Activated naive CD4-positive, alpha-beta T cell treated with anti-CD3 and anti-CD28 coated beads, Interleukin-2, amount 50 U/mL, for 16 hours (primary cell): Measurements from ENCODE around the gene SPSB1.

Experiments used
- DNase-seq: peaks from one replicate; pipeline ENCODE4 v3.0.0-alpha.2; 2020

SPSB1 gene

DNA sequence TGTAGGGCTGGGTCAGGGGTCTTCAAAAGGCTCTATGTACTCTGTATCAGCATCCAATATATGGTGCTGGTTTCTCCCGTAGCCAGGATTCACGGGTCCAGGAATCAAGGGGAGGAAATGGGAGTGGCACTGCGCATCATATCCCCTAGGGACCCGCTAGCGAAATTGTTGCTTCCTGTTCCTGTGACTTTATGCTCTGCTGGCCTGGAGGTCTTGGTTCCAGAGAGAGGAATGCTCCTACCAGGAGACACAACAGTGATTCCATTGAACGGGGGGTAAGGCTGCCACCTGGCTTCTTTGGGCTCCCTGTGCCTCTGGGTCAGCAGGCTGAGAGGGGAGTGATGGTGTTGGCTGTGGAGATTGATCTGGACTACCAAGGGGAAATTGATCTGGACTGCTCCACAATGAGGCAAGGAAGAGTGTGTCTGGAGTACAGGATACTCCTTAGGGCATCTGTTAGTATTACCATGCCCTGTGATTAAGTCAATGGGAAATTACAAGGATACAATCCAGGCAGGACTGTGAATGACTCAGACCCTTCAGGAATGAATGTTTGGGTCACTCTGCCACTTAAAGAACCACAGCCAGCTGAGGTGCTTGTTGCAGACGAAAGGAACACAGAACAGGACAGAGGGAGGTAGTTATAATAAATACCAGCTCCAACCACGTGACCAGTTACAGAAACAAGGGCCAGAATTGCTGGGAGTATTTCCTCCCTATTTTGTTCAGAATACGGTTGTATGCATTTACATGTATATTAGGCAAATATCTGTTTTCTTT is 10.2 kb downstream of the SPSB1 start:
- no peak for DNase-seq

DNA sequence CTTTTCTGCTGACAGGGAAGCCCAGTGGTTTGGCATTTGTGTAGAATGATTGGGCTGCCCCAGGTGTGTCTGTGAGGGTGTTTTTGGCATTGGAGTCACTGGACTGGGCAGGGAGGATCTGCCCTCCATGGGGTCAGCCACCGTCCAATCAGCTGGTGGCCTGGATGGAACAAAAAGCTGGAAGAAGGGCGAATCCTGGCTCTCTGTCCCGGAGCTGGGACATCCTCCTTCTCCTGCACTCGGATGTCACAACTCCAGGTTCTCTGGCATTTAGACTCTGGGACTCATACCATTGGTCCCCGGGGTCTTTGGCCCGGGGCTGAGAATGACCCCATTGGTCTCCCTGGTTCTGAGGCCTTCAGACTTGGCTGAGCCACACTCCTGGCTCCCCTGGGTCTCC is 11.2 kb downstream of the SPSB1 start:
- DNase-seq: no peak

DNA sequence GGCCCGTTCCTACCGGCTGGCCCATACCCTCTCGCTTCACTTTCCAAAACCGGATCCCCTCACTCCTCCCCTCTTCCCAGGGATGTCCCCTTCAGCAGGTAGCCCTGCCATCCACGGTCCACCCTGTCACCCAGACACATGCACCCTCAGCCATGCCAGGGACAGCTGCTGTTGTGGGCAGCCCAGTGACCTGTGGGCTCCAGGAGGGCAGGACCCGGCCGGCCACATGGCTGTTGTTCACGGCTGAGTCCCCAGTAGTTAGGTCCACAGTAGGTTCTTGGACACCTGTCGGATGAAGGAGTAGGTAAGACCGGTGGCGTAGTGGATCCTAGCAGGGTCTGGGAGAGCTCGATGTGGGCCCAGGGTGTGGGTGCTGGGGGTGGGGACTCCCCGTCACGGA is 12.5 kb downstream of the SPSB1 start:
- DNase-seq: no peak

DNA sequence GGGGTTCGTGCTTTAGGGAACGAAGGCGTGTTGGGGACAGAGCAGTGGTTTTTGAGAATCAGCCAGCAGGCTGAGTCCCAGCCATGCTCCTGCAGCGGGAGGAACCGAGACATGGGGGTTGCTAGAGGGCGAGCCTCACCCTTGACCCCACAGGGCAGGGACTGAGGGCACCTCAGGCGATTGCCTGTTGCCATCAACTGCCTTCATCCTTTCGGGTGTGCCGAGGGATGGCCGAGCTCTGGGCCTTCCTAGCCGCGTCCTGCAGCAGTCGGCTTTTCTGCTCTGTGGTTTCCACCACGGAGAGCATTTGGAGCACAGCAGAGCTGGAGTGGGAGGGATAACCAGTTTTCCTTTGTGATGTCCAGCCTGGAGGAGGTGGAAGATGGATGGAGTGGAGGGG is 13.3 kb downstream of the SPSB1 start:
- DNase-seq: no peak

DNA sequence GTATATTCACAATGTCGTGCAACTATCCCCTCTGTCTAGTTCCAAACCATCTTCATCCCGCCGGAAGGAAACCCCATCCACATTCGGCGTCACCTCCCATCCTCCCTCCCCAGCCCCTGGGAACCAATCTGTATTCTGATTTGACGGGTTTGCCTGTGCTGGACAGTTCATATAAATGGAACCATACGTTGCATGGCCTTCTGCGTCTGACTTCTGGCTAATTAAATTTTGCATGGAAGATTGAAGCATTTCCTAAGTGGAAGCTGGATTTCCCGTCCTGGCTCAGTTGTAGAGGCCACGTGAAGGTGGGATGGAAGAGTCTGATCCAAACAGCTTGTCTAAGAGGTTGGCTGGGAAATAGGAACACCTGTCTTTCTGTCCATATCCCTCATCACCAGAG is 14.6 kb downstream of the SPSB1 start:
- no peak for DNase-seq

DNA sequence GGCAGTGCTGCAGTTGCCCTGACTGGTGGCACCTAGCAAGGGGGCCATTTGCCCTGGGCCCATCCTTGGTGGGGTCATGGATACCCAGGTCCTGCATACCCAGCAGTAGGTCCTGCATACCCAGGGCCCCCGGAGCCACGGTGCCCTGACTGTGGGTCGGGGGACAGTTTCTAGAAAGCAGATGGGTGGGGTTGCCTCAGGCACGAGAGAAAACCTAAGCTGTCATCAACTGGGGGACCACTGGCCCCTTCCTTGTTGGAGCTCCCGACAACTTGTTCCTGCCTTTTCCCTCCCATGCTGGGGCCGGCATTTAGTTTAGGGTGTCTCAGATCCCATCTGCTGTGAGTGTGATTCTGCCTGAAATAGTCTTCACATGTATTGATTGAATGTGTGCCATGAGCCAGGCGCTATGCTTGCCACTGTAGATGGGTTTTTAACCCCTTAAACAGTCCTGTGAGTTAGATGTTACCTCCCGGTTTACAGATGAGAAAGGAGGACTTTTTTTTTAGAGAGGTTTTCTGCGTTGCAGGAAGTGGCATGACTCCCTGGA is 15.6 kb downstream of the SPSB1 start:
- no peak for DNase-seq

DNA sequence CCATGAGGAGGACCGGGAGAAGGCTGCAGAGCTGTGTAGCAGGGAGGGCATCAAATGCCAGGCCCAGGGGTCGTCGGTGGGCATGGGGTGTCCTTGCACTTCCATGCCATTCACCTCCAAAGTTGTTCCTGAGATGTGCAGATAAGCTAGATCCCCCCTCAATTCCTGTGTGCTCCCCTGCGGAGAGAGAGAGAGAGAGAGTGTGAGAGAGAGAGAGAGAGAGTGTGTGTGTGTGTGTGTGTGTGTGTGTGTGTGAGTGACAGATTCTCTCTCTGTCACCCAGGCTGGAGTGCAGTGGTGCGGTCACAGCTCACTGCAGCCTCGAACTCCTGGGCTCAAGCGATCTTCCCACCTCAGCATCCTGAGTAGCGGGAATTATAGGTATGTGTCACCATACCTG is 16.4 kb downstream of the SPSB1 start:
- no peak for DNase-seq

DNA sequence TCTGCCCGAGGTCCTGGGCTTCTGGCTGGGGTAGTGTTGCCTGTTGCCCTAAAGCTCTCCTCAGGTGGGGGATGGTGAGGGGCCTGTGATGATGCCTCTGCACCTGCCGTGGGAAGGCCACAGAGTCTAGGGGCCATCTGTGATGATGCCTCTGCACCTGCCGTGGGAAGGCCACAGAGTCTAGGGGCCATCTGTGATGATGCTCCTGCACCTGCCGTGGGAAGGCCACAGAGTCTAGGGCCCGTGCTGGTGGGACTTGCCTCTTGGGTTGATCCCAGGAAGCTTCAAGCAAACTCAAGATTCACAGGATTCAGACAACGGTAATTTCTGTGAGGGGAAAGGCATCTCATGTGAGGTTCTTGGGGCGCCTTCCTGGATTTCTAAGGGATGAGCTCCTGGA is 17.3 kb downstream of the SPSB1 start:
- no peak for DNase-seq

DNA sequence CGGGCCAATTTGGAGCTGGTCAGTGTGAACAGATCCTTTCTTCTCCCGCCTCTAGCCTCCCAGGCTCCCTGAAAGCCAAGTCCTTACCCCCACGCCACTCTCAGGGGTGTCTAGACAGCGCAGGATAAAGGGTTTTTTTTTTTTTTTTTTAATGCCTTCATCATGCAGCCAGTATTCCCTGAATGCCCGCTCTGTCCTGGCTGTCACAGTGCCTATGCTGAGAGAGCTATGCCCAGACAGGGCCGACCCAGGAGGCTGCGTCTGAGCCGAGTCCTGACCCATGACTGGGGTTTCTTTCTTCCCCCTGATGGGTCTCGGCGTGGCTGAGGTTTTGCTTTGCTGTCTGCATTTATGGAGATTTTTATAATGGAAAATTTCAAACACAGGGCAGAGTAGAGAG is 18.3 kb downstream of the SPSB1 start:
- DNase-seq: no peak

DNA sequence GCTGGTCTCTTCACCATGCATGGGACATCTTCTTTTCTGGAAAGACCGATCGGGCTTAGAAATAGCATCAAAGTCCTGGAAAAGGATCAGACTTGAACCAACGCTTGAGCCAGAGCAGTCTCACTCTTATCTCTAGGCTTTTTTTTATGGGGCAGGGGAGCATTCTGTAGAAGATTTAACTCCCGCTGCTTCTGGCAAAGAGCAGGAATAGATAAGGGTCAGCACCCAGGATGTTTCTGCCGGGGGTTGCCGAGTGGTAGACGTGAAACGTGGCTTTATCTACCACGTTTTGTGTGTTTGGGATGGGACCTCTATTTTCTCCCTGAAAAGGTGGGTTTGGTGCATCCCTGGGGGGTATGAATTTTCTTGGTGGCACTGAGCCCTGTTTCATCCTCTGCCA is 18.8 kb downstream of the SPSB1 start:
- no peak for DNase-seq

DNA sequence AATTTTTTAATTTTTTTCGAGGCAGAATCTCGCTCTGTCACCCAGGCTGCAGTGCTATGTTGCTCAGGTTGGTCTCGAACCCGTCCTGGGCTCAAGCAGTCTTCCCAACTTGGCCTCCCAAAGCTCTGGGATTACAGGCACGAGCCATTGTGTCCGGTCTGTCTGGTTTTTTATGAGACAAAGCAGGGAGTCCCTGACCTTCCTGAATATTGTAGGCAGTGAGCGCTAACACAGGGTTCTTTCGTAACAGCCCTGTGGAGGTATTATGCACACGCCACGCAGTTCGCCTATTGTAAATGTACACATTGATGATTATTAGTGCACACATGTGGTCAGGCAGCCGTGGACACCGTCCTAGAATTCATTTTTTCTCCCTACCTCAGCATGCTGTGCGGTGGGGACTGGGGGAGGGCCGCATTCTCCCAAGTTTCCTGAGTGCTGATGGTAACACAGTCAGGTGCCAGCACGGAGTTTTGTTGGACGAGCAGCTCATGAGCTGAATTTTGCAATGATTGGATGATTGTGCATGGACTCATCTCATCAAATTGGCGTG is 19.6 kb downstream of the SPSB1 start:
- DNase-seq: no peak

DNA sequence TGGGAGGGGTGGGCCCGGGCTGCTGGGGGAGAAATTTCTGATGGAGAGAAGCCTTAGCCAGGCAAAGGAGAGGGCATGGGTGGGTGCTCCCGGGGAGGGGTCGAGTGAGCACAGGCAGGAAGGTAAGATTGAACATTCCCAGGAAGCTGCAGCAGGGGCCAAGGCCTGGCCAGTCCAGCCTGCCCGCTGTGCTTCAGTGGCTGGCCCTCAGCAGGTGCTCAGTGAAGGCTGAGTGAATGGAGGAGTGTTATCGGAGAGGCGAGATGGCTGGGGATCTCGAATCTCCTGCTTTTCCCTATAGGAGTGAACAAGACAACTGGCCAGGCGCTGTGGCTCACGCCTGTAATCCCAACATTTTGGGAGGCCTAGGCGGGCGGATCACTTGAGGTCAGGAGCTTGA is 20.9 kb downstream of the SPSB1 start:
- DNase-seq: no peak

DNA sequence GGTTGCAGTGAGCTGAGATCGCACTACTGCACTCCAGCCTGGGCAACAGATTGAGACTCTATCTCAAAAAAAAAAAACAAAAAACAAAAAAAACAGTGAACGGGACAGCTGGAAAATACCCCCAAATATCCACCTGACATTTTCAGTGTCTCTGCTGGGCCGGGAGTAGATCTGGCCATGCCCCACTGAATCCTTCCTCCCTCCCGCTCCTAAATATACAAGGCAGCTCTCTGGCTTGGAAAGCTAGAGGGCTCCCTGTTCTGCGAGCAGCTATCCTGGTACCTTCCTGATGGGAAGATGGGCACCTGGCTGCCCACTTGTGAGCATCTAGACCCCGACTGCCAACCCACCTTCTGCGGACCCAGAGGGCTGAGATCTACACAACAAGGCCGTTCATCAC is 21.4 kb downstream of the SPSB1 start:
- DNase-seq: no peak

DNA sequence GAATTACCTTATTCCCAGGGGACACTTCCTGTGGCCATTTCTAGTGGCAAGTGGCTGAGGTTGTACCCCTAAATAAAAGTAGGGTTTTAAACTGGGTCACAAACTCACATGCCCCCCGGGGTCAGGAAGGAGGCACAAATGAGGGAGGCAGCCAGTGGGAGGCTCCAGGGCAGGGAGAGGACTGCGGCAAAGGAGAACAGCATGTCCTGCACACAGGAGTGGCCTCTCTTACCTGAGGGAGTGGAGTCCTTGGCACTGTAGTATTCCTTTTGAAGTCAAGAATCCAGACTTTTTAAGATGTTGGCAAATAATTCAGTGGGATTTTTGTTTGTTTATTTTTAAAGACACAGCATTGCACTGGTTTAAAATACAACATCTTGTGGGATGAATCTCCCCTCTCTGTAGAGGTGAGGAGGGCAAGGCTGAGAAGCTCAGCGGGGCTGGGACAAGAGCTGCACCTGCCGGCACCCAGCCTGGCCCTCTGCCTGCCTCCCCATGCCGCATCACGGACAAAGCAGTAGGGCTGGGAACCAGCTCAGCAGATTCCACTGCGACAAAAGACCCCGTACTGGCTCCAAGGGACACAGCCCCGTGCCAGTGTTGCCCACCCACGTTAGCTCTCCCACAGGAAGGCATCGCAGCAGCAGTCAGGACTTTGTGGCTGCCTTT is 22.2 kb downstream of the SPSB1 start:
- DNase-seq: no peak

DNA sequence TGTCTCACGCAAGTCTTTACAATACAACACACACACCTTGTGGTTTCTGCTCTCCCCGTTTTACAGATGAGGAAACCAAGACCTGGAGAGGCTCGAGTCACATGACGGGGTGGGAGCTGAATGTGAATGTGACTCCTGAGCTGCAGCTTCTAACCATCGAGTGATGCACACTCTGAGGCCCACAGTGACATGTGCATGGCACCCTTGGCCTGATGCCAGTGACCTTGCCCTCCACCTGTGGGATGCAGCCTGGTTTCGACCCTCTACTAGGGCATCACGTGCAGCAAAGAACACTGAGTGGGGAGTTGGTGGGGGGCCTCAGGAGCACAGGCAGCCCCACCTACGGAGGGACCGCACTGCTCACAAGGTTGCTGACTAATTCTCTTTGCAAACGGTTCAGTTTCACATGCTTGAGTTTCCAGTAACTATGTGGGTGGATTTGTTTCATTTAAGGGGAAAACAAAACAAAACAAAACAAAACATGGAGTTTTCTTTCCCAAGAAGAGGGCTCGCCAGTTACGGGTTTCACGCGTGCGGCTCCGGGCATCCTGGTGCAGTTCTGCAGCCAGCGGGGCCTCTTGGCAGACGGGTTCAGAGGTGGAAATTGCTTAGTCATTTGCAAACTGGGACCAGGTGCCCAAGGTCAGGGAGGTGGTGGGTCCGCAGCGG is 22.9 kb downstream of the SPSB1 start:
- DNase-seq: peak; percentile 60

DNA sequence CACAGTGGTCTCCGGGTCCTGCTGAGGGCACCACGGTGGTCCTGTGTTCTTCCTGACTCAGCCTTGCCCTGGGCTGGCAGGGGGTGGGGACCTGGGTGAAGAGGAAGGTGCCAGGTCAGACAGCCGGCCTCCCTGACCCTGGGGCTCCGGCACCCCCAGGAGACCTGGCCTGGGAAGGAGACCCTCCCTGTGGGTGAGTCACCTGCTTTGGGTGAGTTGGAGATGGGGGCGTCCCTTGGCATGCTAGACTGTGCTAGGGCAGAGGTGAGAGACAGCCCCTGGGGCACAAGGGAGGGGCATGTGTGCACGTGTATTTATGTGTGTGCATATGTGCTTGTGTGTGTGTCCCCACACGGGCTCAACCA is 23.4 kb downstream of the SPSB1 start:
- DNase-seq: peak; percentile 25

DNA sequence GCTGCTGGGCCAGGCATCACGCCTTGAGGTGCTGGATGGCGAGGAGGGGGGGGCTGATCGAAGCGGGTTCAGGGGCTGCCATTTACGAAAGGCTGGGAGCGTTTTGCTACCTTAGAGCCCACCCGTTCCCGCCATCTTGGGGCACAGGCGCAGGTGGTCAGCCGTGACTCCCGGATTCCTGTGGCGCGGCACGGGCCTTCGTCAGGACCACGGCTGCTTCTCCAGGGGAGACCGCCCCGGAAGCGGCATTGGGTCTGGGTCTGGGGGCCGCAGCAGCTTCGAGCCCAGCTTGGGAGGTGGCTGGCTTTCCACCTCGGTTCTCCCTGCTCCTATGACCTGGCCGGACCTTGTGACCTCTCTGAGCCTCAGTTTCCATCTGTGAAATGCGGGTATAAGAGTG is 23.8 kb downstream of the SPSB1 start:
- no peak for DNase-seq

DNA sequence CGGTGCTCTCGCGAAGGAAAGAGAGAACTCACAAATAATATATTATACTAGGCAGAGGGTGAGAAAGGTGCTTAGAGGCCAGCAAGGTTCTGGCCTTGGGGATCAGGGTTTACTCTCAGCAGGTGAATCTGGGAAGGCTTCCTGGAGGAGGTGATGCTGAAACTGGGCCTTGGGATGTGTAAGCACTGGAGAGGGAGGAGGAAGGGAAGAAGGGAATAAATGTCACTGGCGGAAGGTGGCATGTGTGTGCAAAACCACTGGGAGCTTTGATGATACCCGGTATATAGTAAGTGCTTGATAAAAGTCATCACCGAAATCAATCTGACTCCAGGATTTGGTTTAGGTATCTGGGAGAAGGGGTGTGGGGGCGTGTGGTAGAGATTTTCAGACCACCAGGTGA is 24.4 kb downstream of the SPSB1 start:
- no peak for DNase-seq

DNA sequence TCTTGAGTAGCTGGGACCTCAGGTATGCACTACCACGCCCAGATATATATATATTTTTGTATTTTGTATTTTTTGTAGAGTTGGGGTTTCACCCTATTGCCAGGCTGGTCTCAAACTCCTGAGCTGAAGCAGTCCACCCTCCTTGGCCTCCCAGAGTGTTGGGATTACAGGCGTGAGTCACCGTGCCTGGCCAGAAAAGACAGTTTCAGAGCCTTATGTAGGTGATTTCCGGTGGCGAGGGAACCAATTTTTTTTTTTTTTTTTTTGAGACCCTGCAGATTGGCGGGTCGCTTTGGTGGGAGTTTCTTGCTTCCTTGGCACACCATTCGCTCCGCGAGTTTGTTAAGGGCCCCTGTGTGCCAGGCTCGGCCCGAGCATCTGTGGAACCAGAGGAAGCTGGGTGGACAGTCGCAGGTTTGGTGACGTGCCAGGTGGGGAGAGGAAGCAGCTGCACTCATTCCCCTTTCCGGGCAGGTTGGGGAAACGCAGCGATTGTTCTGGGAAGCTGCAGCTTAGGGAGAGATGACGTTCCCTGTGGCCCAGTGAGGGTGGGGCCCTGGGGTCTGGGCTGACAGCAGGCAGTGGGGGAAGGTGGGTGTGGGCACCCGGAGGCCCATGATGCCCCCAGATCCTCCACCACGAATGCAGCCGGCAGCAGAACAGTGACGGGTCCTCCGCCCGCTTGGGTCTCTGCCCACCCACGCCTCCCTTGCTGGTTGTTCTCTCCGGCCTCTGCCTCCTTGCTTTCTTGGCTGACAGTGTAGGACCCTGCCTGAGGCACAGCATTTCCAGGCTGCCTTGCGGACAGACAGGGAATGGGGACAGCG is 25.1 kb downstream of the SPSB1 start:
- DNase-seq: no peak

DNA sequence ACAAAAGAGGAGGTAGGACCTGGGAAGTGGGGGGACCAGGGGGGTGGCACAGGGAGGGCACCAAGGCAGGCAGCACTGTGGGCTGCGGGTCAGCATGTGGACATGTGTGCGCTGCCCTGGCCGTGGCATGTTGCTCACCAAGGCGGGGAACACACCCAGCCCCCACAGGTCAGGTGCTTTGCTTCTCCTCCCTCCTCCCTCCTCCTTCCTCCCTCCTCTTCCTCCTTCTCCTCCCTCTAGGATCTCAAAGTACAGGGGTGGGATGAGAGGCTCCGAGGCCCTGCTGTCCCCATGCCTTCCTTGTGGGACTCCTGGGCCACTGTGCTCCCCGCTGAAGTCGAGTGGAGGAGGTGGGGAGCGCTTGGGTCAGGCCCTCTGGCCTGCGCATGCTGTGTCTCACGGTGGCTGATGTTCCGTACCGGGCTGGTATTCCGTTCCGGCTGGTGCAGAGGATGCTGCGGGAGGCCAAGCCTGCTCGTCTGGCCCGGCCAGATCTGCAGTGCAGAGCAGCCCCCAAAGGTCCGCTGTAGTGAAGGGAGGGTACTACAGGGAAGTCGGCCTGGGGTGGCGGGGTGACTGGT is 26.6 kb downstream of the SPSB1 start:
- no peak for DNase-seq

DNA sequence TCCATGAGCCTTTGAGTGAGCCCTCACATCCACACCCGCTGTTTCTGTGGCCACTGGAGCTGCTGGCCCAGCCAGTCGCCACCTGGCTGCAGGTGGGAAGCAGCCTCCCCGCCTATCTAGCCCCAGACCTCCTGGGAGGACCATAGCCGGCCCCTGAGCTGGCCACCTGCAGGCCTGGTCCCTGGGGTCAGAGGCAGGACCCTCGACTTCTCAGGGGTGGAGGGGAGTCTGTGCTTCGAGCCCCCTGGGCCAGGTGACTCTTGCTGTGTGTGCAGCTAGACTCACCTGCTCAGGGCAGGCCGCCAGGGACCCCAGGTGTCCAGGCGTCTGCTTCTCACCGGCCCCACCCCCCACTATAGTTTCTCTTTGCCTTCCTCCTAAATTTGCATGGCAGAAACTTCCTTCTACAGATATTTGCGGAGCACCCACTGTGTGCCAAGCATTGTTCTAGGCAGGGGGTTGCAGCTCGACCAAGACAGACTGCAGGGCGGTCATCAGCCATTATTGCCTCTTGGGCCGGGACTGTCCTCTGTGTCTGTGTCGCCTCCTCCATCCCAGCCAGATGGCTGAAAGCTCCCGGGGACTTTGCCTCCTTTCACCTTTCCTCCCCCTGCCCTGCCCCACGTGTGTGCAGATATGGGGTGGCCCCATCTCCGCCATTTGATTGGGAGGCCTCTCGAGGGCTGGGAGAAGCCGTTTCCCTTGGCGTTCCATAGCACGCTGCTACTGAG is 27.3 kb downstream of the SPSB1 start:
- no peak for DNase-seq
